GM12878 (cell line): ENCODE results near the gene FAM9C. TPM values are rescaled to one million over a fixed set of nuclear protein-coding genes. Genes with fewer than 3 reads are reported as not detected.

Experiments used
- ATAC-seq: fragments of 200-7000 bp; cut with Tn5 transposase; 3 replicates; pipeline ENCODE4 v1.9.1; 2020; ENCODE audit warnings: mild to moderate bottlenecking, moderate library complexity
- BruUV-seq: library from RNA; stranded (reverse); fragments of 400-500 nt; replicated peaks from 2 replicates; lab custom pipeline; 2021; lab: Mats Ljungman, UMichigan
- CTCF ChIA-PET: fragments of 300-600 bp; sonication (Branson Sonifier 250); formaldehyde crosslinking; extraction: SDS; loops from one replicate; lab custom pipeline; 2021; ENCODE audit warnings: inconsistent platforms; lab: Yijun Ruan, JAX
- POLR2A ChIA-PET: fragments of 350-600 bp; formaldehyde crosslinking; extraction: SDS; loops from one replicate; lab custom pipeline; 2021; ENCODE audit warnings: inconsistent platforms; lab: Charles Lee
- RAD21 ChIA-PET: fragments of 300-600 bp; sonication (Branson Sonifier 250); formaldehyde crosslinking; loops from one replicate; lab custom pipeline; 2023; ENCODE audit warnings: antibody characterized with exemption; ENCODE audit not compliant: unreplicated experiment; lab: Charles Lee
- SMC1A ChIA-PET: fragments of 300-600 bp; sonication (Branson Sonifier 250); formaldehyde crosslinking; loops from one replicate; lab custom pipeline; 2023; ENCODE audit not compliant: unreplicated experiment, uncharacterized antibody; lab: Charles Lee
- DNase-seq: peaks from one replicate; pipeline ENCODE4 v3.0.0-alpha.2; 2011; ENCODE audit warnings: low read depth, low spot score
- FAIRE-seq: peaks from 3 replicates; lab custom pipeline; 2011; peaks lifted over from hg19 to GRCh38; lab: Jason Lieb, UNC
- H2AFZ ChIP-seq: 2 replicates; pipeline ENCODE4 v1.6.0; 2011; ENCODE audit warnings: low read depth, low read length, control low read depth; ENCODE audit not compliant: control insufficient read depth
- H3K27ac ChIP-seq: 2 replicates; pipeline ENCODE4 v1.5.1; 2011; ENCODE audit warnings: control low read depth; ENCODE audit not compliant: control insufficient read depth, insufficient read depth
- H3K27me3 ChIP-seq, 2 experiments: replicated peaks in 1 of 2; 2 replicates each; pipeline versions ENCODE4 v1.6.0 to v1.6.1; 2011; ENCODE audit warnings: low read length in 1 of 2; ENCODE audit not compliant: control insufficient read depth in 2 of 2, insufficient read depth in 2 of 2
- H3K36me3 ChIP-seq, 2 experiments: 2 replicates each; pipeline ENCODE4 v1.5.1; 2011; ENCODE audit warnings: low read length in 1 of 2; ENCODE audit not compliant: control insufficient read depth in 2 of 2, insufficient read depth in 2 of 2
- H3K4me1 ChIP-seq: 2 replicates; pipeline ENCODE4 v1.6.1; 2011; ENCODE audit warnings: mild to moderate bottlenecking, low read length, moderate library complexity, mixed read lengths; ENCODE audit not compliant: control insufficient read depth, insufficient read depth
- H3K4me2 ChIP-seq: 2 replicates; pipeline ENCODE4 v1.6.0; 2011; ENCODE audit warnings: control low read depth; ENCODE audit not compliant: control insufficient read depth, insufficient read depth
- H3K4me3 ChIP-seq: fragments of 200-600 bp; sonication (generic); 2 replicates; pipeline ENCODE4 v1.5.1; 2016
- H3K79me2 ChIP-seq: 2 replicates; pipeline ENCODE4 v1.6.0; 2011; ENCODE audit warnings: low read length; ENCODE audit not compliant: control insufficient read depth, insufficient read depth
- H3K9ac ChIP-seq: 2 replicates; pipeline ENCODE4 v1.8.0; 2011; ENCODE audit warnings: low read length, control low read depth, mixed read lengths; ENCODE audit not compliant: control insufficient read depth, insufficient read depth
- H3K9me3 ChIP-seq: replicated peaks from 3 replicates; pipeline ENCODE4 v1.5.1; 2011; ENCODE audit warnings: mild to moderate bottlenecking, low read length; ENCODE audit not compliant: control insufficient read depth, insufficient read depth
- H4K20me1 ChIP-seq: 2 replicates; pipeline ENCODE4 v1.6.0; 2011; ENCODE audit not compliant: control insufficient read depth, insufficient read depth
- NFXL1 ChIP-seq: fragments of 450-650 bp; IDR thresholded peaks from 2 replicates; pipeline ENCODE4 v1.6.1; 2017; ENCODE audit warnings: antibody characterized with exemption, mild to moderate bottlenecking, borderline replicate concordance
- PAX8 ChIP-seq: fragments of 450-650 bp; IDR thresholded peaks from 2 replicates; pipeline ENCODE4 v1.6.1; 2017; ENCODE audit warnings: mild to moderate bottlenecking, moderate library complexity
- SIN3A ChIP-seq: IDR thresholded peaks from 2 replicates; pipeline ENCODE4 v1.6.1; 2012; ENCODE audit warnings: low read depth, low read length, improper control_type of control experiment
- SREBF1 ChIP-seq: IDR thresholded peaks from 2 replicates; pipeline ENCODE4 v1.6.1; 2012; ENCODE audit warnings: mild to moderate bottlenecking, low read length
- SRF ChIP-seq, 2 experiments: IDR thresholded peaks; 2 replicates each; pipeline ENCODE4 v1.6.1; 2011; ENCODE audit warnings: low read depth in 2 of 2, low read length in 2 of 2, mild to moderate bottlenecking in 1 of 2, moderate library complexity in 1 of 2
- SUPT20H ChIP-seq: IDR thresholded peaks from 2 replicates; pipeline ENCODE4 v1.6.1; 2011; ENCODE audit warnings: low read depth, mild to moderate bottlenecking, low read length, moderate library complexity, borderline replicate concordance; ENCODE audit not compliant: control insufficient read depth
- SUZ12 ChIP-seq: fragments of 200-600 bp; sonication (generic); IDR thresholded peaks from one replicate; pipeline ENCODE4 v1.6.1; 2018; ENCODE audit warnings: antibody characterized with exemption, mild to moderate bottlenecking; ENCODE audit not compliant: unreplicated experiment
- ZBED1 ChIP-seq: IDR thresholded peaks from 2 replicates; pipeline ENCODE4 v1.6.1; 2016; ENCODE audit warnings: borderline replicate concordance
- ZNF207 ChIP-seq: fragments of 450-650 bp; IDR thresholded peaks from 2 replicates; pipeline ENCODE4 v1.6.1; 2014; ENCODE audit warnings: antibody characterized with exemption, mild to moderate bottlenecking, borderline replicate concordance
- ZNF384 ChIP-seq: IDR thresholded peaks from 2 replicates; pipeline ENCODE4 v1.6.1; 2012; ENCODE audit warnings: low read depth, mild to moderate bottlenecking, low read length, improper control_type of control experiment, borderline replicate concordance
- WGBS: methylation state at CpG from one replicate; pipeline ENCODE4 v1.1.6; 2016; ENCODE audit warnings: low lambda C conversion rate; ENCODE audit not compliant: insufficient replicate concordance, insufficient coverage; ENCODE audit errors: missing lambda C conversion rate; 5-methylcytosine and 5-hydroxymethylcytosine counted together
- in situ Hi-C: fragments of 300-500 bp; cut with MboI; formaldehyde crosslinking; loops from 9 replicates; pipeline ENCODE4 v1.14.3; 2018; ENCODE audit warnings: mixed read lengths
- intact Hi-C: fragments of 100-400 bp; cut with micrococcal nuclease; formaldehyde crosslinking; loops from one replicate; pipeline ENCODE4 v1.14.2; 2022; ENCODE audit not compliant: unreplicated experiment
- polyA plus RNA-seq, 11 experiments: library from polyadenylated mRNA; depleted of rRNA in 4 of 11; unstranded in 6 of 11; stranded (reverse) in 5 of 11; fragments of >200 nt; fragmentation: Nextera tagmentation in 4 of 11; fragmentation: Illumina TruSeq in 1 of 11; extraction: Ambion mirVana in 4 of 11; extraction: Trizol in 1 of 11; gene quantifications; 1 replicate in 1 of 11; 2 replicates in 10 of 11; pipeline versions ENCODE4 v1.2.1 to v1.2.3, GENCODE V29; 2011 to 2016; ENCODE audit warnings: inconsistent platforms in 2 of 11, missing spikeins in 2 of 11, low read depth in 1 of 11
- total RNA-seq, 4 experiments: library from RNA; depleted of rRNA in 3 of 4; stranded (reverse); fragments of >200 nt in 3 of 4; fragmentation: Illumina TruSeq in 1 of 4; extraction: Trizol in 1 of 4; gene quantifications; 2 replicates each; pipeline versions ENCODE4 v1.2.1 to v1.2.3, GENCODE V29; 2013 to 2021
- TF ChIP-seq, protein P1 (sequence below): fragments of 150-350 bp; IDR thresholded peaks from 2 replicates; pipeline ENCODE4 v1.6.1; 2016; ENCODE audit warnings: low read depth, low read length
- TF ChIP-seq, protein P2 (sequence below): fragments of 450-650 bp; formaldehyde crosslinking; IDR thresholded peaks from 2 replicates; pipeline ENCODE4 v1.4.0; 2022; ENCODE audit warnings: mild to moderate bottlenecking, moderate library complexity
- TF ChIP-seq, protein P3 (sequence below): IDR thresholded peaks from 2 replicates; pipeline ENCODE4 v1.6.1; 2012; ENCODE audit warnings: low read depth, low read length, improper control_type of control experiment

FAM9C gene
- total and polyA plus RNA-seq, 10 of the 15 experiments (the other 5 are each of a cell fraction or from before 2014, with no cell fraction given), result 0.01 to 0.03 TPM; not detected in 8

DNA sequence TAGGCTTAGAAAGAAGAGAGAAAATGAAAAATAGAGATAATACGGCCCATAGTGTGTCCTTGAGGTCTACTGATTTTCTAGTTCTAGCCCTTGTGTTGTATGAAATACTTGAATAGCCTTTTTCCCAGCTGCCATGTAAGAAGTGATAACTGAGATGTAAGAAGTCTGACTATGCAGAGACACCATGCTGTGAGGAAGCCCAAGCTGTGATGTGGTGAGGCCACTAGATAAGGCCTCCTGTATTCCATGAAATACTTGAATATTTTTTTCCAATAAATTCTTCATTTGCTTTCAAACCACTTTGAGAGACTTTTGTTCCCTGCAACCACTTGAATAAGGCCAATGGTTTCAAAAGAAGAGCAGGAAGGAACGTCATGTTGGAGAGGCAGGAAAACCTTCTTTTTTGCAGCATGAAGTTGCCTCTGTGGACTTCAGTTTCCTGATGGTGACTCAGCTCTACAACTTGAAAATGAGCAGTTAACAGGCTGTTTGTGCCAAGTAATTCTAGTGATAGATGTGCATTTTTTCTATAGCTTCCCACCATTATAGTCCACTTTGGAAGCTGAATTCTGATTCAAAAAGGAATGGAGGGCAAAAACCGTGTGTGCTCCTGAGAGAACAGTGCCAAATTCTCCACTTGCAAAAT, 25.5 kb upstream of the FAM9C start:
- Histone ChIP-seq H3K9me3 (peaks cover 8% of the 10 kb centered on the region), H3K27me3 (no peaks in the 10 kb centered on the region), H3K4me2 (no peak overlapping the region), H3K36me3 (no peaks in the 10 kb centered on the region), H3K9ac (no peak overlapping the region), H3K79me2 (no peaks in the 10 kb centered on the region), H2AFZ (no peak overlapping the region), H3K4me1 (peaks cover 10% of the 10 kb centered on the region), H4K20me1 (no peaks in the 10 kb centered on the region), H3K4me3 (no peak overlapping the region), H3K27ac (no peak overlapping the region)
- ChIA-PET RAD21 (no interaction called here), CTCF (interaction anchor here (1.8 to 2.6 kb wide), 3 partner anchors 9 to 123 kb away, joined by 4 to 9 read pairs (median 7); no protein-coding TSS in a partner anchor), SMC1A (interaction anchor here (0.8 to 27.7 kb wide), 10 partner anchors 10 to 117 kb away, joined by 3 to 847 read pairs (median 10); no protein-coding TSS in a partner anchor), POLR2A (interaction anchor here (0.6 to 1.5 kb wide), 4 partner anchors 12 to 113 kb away, joined by 3 to 4 read pairs (median 3); no protein-coding TSS in a partner anchor)
- DNase-seq (no peak), ATAC-seq (no peak), FAIRE-seq (peak; percentile 59)
- TF ChIP-seq PAX8 (no peak), SREBF1 (no peak), SUPT20H (no peak), ZBED1 (no peak), ZNF207 (no peak), NFXL1 (no peak), SUZ12 (no peak), ZNF384 (no peak), SRF (IDR thresholded peaks at IDR 0.05; ENCODE audit: low read depth in 2 of 2, low read length in 2 of 2) (no peak), SIN3A (no peak)
- TF ChIP-seq, protein P1, sequence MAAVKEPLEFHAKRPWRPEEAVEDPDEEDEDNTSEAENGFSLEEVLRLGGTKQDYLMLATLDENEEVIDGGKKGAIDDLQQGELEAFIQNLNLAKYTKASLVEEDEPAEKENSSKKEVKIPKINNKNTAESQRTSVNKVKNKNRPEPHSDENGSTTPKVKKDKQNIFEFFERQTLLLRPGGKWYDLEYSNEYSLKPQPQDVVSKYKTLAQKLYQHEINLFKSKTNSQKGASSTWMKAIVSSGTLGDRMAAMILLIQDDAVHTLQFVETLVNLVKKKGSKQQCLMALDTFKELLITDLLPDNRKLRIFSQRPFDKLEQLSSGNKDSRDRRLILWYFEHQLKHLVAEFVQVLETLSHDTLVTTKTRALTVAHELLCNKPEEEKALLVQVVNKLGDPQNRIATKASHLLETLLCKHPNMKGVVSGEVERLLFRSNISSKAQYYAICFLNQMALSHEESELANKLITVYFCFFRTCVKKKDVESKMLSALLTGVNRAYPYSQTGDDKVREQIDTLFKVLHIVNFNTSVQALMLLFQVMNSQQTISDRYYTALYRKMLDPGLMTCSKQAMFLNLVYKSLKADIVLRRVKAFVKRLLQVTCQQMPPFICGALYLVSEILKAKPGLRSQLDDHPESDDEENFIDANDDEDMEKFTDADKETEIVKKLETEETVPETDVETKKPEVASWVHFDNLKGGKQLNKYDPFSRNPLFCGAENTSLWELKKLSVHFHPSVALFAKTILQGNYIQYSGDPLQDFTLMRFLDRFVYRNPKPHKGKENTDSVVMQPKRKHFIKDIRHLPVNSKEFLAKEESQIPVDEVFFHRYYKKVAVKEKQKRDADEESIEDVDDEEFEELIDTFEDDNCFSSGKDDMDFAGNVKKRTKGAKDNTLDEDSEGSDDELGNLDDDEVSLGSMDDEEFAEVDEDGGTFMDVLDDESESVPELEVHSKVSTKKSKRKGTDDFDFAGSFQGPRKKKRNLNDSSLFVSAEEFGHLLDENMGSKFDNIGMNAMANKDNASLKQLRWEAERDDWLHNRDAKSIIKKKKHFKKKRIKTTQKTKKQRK, result no peak
- TF ChIP-seq, protein P2, sequence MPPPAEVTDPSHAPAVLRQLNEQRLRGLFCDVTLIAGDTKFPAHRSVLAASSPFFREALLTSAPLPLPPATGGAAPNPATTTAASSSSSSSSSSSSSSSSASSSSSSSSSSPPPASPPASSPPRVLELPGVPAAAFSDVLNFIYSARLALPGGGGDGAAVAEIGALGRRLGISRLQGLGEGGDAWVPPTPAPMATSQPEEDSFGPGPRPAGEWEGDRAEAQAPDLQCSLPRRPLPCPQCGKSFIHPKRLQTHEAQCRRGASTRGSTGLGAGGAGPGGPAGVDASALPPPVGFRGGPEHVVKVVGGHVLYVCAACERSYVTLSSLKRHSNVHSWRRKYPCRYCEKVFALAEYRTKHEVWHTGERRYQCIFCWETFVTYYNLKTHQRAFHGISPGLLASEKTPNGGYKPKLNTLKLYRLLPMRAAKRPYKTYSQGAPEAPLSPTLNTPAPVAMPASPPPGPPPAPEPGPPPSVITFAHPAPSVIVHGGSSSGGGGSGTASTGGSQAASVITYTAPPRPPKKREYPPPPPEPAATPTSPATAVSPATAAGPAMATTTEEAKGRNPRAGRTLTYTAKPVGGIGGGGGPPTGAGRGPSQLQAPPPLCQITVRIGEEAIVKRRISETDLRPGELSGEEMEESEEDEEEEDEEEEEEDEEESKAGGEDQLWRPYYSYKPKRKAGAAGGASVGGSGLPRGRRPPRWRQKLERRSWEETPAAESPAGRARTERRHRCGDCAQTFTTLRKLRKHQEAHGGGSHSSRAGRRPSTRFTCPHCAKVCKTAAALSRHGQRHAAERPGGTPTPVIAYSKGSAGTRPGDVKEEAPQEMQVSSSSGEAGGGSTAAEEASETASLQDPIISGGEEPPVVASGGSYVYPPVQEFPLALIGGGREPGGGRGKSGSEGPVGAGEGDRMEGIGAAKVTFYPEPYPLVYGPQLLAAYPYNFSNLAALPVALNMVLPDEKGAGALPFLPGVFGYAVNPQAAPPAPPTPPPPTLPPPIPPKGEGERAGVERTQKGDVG (CRISPR knock-in tag), result no peak
- TF ChIP-seq, protein P3, sequence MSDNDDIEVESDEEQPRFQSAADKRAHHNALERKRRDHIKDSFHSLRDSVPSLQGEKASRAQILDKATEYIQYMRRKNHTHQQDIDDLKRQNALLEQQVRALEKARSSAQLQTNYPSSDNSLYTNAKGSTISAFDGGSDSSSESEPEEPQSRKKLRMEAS, result no peak
- WGBS, result 70% methylated on average over 3 of the region's 3 CpGs
- intact Hi-C loops, result no loop called here
- in situ Hi-C loops, result no loop called here
- no TSS peak for BruUV-seq
